DOHH2 (cell line): ENCODE results near the gene AFF1.
"Not testable (repeated sequence)": the region's sequence is repeated elsewhere in the genome, so short reads cannot be mapped to it uniquely, and the experiment has no call there.

Experiments
- H3F3A ChIP-seq: fragments of 200-600 bp; sonication (generic), shearing (Covaris generic); 2 replicates; pipeline ENCODE4 v1.6.0; 2016; ENCODE audit warnings: antibody characterized with exemption, mild to moderate bottlenecking; ENCODE audit not compliant: control insufficient read depth, insufficient read depth
- H3K27ac ChIP-seq: fragments of 200-600 bp; sonication (generic); 2 replicates; pipeline ENCODE4 v1.5.1; 2014; ENCODE audit warnings: low read depth, mild to moderate bottlenecking, low read length, moderate library complexity
- H3K27me3 ChIP-seq: fragments of 200-600 bp; sonication (generic); 2 replicates; pipeline ENCODE4 v1.6.1; 2014; ENCODE audit warnings: mild to moderate bottlenecking, low read length, mixed read lengths; ENCODE audit not compliant: control insufficient read depth
- H3K36me3 ChIP-seq: fragments of 200-600 bp; sonication (generic); 2 replicates; pipeline ENCODE4 v1.6.1; 2014; ENCODE audit warnings: mild to moderate bottlenecking, low read length, moderate library complexity, mixed read lengths; ENCODE audit not compliant: control insufficient read depth
- H3K4me1 ChIP-seq: fragments of 200-600 bp; sonication (generic); 2 replicates; pipeline ENCODE4 v1.6.1; 2014; ENCODE audit warnings: mild to moderate bottlenecking, low read length, mixed read lengths; ENCODE audit not compliant: control insufficient read depth
- H3K4me2 ChIP-seq: fragments of 200-600 bp; sonication (generic); 2 replicates; pipeline ENCODE4 v1.6.0; 2014; ENCODE audit warnings: mild to moderate bottlenecking, low read length, moderate library complexity
- H3K4me3 ChIP-seq: fragments of 200-600 bp; sonication (generic); 2 replicates; pipeline ENCODE4 v1.5.1; 2014; ENCODE audit warnings: mild to moderate bottlenecking, low read length, mixed read lengths
- H3K79me2 ChIP-seq: fragments of 200-600 bp; sonication (generic); 2 replicates; pipeline ENCODE4 v1.6.1; 2014; ENCODE audit warnings: mild to moderate bottlenecking, low read length, mixed read lengths; ENCODE audit not compliant: control insufficient read depth
- H3K9me2 ChIP-seq: fragments of 200-600 bp; sonication (generic); replicated peaks from 2 replicates; pipeline ENCODE4 v1.6.1; 2014; ENCODE audit warnings: mild to moderate bottlenecking, low read length, mixed read lengths; ENCODE audit not compliant: control insufficient read depth
- H3K9me3 ChIP-seq: fragments of 200-600 bp; sonication (generic); 2 replicates; pipeline ENCODE4 v1.6.1; 2014; ENCODE audit warnings: antibody characterized with exemption, low read length, mixed read lengths; ENCODE audit not compliant: control insufficient read depth, insufficient read depth
- H4K20me1 ChIP-seq: fragments of 200-600 bp; sonication (generic); 2 replicates; pipeline ENCODE4 v1.6.0; 2014; ENCODE audit warnings: low read depth, mild to moderate bottlenecking, antibody characterized with exemption, low read length, moderate library complexity; ENCODE audit not compliant: control insufficient read depth, insufficient read depth
- CTCF ChIP-seq: fragments of 200-600 bp; sonication (generic); IDR thresholded peaks from one replicate; pipeline ENCODE4 v1.5.1; 2014; ENCODE audit warnings: antibody characterized with exemption, mild to moderate bottlenecking, low read depth, low read length; ENCODE audit not compliant: poor library complexity, severe bottlenecking
- EZH2phosphoT487 ChIP-seq: fragments of 200-600 bp; sonication (generic); IDR thresholded peaks from 2 replicates; pipeline ENCODE4 v1.6.1; 2017; ENCODE audit warnings: borderline replicate concordance, mild to moderate bottlenecking, antibody characterized with exemption, low read length, moderate library complexity, mixed read lengths

The AFF1 gene

GRCh38 chr4:87012265-87012953 lies 77.6 kb downstream of the AFF1 start:
- Histone ChIP-seq H3K27ac (no peak overlapping the region), H3K4me3 (no peak overlapping the region), H3K9me3 (no peaks in the 10 kb centered on the region), H4K20me1 (peaks cover 6% of the 10 kb centered on the region), H3K4me1 (peaks cover 59% of the 10 kb centered on the region), H3K79me2 (peaks cover 67% of the 10 kb centered on the region), H3K9me2 (no peaks in the 10 kb centered on the region), H3K4me2 (no peak overlapping the region), H3F3A (peaks cover 16% of the 10 kb centered on the region), H3K36me3 (no peaks in the 10 kb centered on the region), H3K27me3 (peaks cover 23% of the 10 kb centered on the region)
- no peak for TF ChIP-seq CTCF
- no peak for TF ChIP-seq EZH2phosphoT487

GRCh38 chr4:87012954-87013308 lies 78.1 kb downstream of the AFF1 start:
- not testable (repeated sequence) for H3K36me3 ChIP-seq, H3K9me2 ChIP-seq, H3K4me2 ChIP-seq, H3K9me3 ChIP-seq, H3K4me3 ChIP-seq, H4K20me1 ChIP-seq, H3K27ac ChIP-seq
- Histone ChIP-seq H3F3A (peaks cover 15% of the 10 kb centered on the region), H3K4me1 (peaks cover 57% of the 10 kb centered on the region), H3K79me2 (peaks cover 67% of the 10 kb centered on the region), H3K27me3 (peaks cover 18% of the 10 kb centered on the region)

- Histone ChIP-seq H3F3A (peaks cover 7% of the 10 kb centered on the region), H3K27me3 (peaks cover 8% of the 10 kb centered on the region; the same call in 1 of the 2 replicates), H3K9me3 (no peaks in the 10 kb centered on the region), H3K4me1 (peaks cover 57% of the 10 kb centered on the region), H3K27ac (no peak overlapping the region), H3K4me3 (no peak overlapping the region), H3K36me3 (no peaks in the 10 kb centered on the region), H3K79me2 (peaks cover 68% of the 10 kb centered on the region), H3K4me2 (no peak overlapping the region), H3K9me2 (no peaks in the 10 kb centered on the region), H4K20me1 (peaks cover 3% of the 10 kb centered on the region)
- no peak for TF ChIP-seq EZH2phosphoT487
Observed at GRCh38 chr4:87014284-87014782, 79.5 kb downstream of the AFF1 start.

- H3K9me2 ChIP-seq: no peaks in the 10 kb centered on the region
- no peak overlapping the region for H3K4me3 ChIP-seq
- H3K4me1 ChIP-seq: peaks cover 62% of the 10 kb centered on the region
- TF ChIP-seq EZH2phosphoT487 (no peak), CTCF (no peak)
- H3F3A ChIP-seq: peaks cover 7% of the 10 kb centered on the region; the same call in 1 of the 2 replicates
- no peaks in the 10 kb centered on the region; the same call in 1 of the 2 replicates for H4K20me1 ChIP-seq
- H3K4me2 ChIP-seq: no peak overlapping the region
- H3K9me3 ChIP-seq: no peaks in the 10 kb centered on the region
- peaks cover 60% of the 10 kb centered on the region for H3K79me2 ChIP-seq
- no peaks in the 10 kb centered on the region for H3K36me3 ChIP-seq
- no peaks in the 10 kb centered on the region; the same call in 1 of the 2 replicates for H3K27me3 ChIP-seq
- H3K27ac ChIP-seq: no peak overlapping the region
Observed at GRCh38 chr4:87015416-87015815, 80.6 kb downstream of the AFF1 start.
